ENCODE measurements around the gene ALAS2. TPM values are rescaled to one million over a fixed set of nuclear protein-coding genes. Genes with fewer than 3 reads are reported as not detected.

ALAS2 gene
- total and polyA plus RNA-seq, 2 of the 8 experiments (the other 6 are each of a cell fraction or from before 2014, with no cell fraction given), result 0.27 to 0.32 TPM

DNA sequence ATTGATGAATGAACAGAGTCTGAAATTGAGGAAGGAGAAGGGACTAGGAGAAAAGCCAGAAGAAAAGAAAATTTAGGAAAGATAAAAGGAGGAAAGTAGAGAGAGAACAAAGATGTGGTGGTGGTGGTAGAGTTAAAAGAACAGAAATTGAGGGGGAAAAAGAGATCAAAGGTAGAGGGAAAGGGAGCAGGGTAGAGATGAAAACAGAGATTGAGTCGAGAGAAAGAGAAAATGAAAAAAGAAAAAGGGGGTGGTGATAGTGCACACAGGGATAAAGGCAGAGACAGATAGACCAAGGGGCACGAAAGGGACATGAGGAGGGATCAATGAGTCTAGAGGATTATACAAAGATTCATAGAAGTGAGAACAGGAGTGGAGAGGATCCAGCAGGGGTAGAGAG lies 3.9 kb downstream of the ALAS2 start:
- H2BK12ac ChIP-seq (ENCODE audit: low read depth, low read length), result no peak overlapping the region
- no peak overlapping the region for H2BK15ac ChIP-seq (ENCODE audit: low read length)
- H4K5ac ChIP-seq (ENCODE audit: insufficient read length, low read depth, low read length), result no peak overlapping the region
- DNase-seq (ENCODE audit: low read depth in 1 of 2, low spot score in 2 of 2) (no peak), FAIRE-seq (no peak)
- no peak overlapping the region for H2AFZ ChIP-seq (ENCODE audit: low read length)
- H3K4ac ChIP-seq (replicated peaks; ENCODE audit: insufficient read length, low read depth, low read length), result no peak overlapping the region
- H3K18ac ChIP-seq (ENCODE audit: extremely low read depth, low read length), result no peak overlapping the region
- no peak overlapping the region for H3K56ac ChIP-seq (replicated peaks; ENCODE audit: insufficient read length, low read depth, low read length)
- H3K9me3 ChIP-seq (ENCODE audit: insufficient read depth in 2 of 2, low read depth in 1 of 2, low read length in 1 of 2), result no peaks in the 10 kb centered on the region
- no peak overlapping the region for H3K27ac ChIP-seq (ENCODE audit: low read depth, low read length)
- H3K79me2 ChIP-seq (ENCODE audit: control insufficient read depth in 1 of 2, insufficient read depth in 2 of 2, low read length in 2 of 2), result no peaks in the 10 kb centered on the region
- no peak overlapping the region for H4K91ac ChIP-seq (replicated peaks; ENCODE audit: insufficient read length, low read length)
- no peaks in the 10 kb centered on the region for H3K27me3 ChIP-seq (replicated peaks in 1 of 4; ENCODE audit: control insufficient read depth in 3 of 4, extremely low read depth in 1 of 4, insufficient read depth in 3 of 4, low read length in 3 of 4)
- no peaks in the 10 kb centered on the region for H3K36me3 ChIP-seq (ENCODE audit: control insufficient read depth in 2 of 4, insufficient read depth in 4 of 4, low read length in 3 of 4)
- no peak overlapping the region for H2BK20ac ChIP-seq (ENCODE audit: low read length)
- no peak overlapping the region for H2AK5ac ChIP-seq (ENCODE audit: low read depth, low read length)
- H3K23me2 ChIP-seq (ENCODE audit: low read depth, low read length), result no peaks in the 10 kb centered on the region
- H3K4me1 ChIP-seq (replicated peaks in 1 of 4; ENCODE audit: control insufficient read depth in 3 of 4, insufficient read depth in 4 of 4, low read length in 3 of 4), result peaks cover 0 to 3% (median 0%) of the 10 kb centered on the region in 4 experiments; a peak in 1 of 7 replicates
- WGBS, 2 experiments (ENCODE audit: extremely low coverage in 1 of 2, insufficient coverage in 1 of 2, insufficient read length in 1 of 2, insufficient replicate concordance in 2 of 2, low coverage in 1 of 2, low lambda C conversion rate in 2 of 2, missing lambda C conversion rate in 1 of 2), result 83 to 100% methylated on average over 1 to 2 of the region's 2 CpGs
- no peak overlapping the region for H3K9ac ChIP-seq (replicated peaks in 1 of 4; ENCODE audit: extremely low read depth in 1 of 4, low read depth in 3 of 4, low read length in 3 of 4)
- ChIA-PET POLR2A (ENCODE audit: partially characterized antibody) (no interaction called here), CTCF (ENCODE audit: partially characterized antibody) (no interaction called here)
- H2BK5ac ChIP-seq (ENCODE audit: low read depth, low read length), result no peak overlapping the region
- H3K14ac ChIP-seq (ENCODE audit: insufficient read length), result no peak overlapping the region
- no peak overlapping the region for H3K23ac ChIP-seq (ENCODE audit: insufficient read length)
- no peaks in the 10 kb centered on the region for H4K20me1 ChIP-seq (replicated peaks in 1 of 2; ENCODE audit: control insufficient read depth in 1 of 2, insufficient read depth in 2 of 2, low read length in 2 of 2)
- no peak overlapping the region for H3K4me3 ChIP-seq (ENCODE audit: extremely low read depth in 1 of 4, insufficient read depth in 2 of 4, low read depth in 3 of 4, low read length in 4 of 4)
- H3K79me1 ChIP-seq (ENCODE audit: low read depth, low read length), result no peaks in the 10 kb centered on the region
- no peak overlapping the region for H4K8ac ChIP-seq (ENCODE audit: extremely low read depth, insufficient read depth, low read length)
- no peak overlapping the region for H2BK120ac ChIP-seq (replicated peaks; ENCODE audit: low read depth, low read length)
- H3K4me2 ChIP-seq (ENCODE audit: insufficient read depth in 1 of 2, low read depth in 2 of 2, low read length in 2 of 2), result no peak overlapping the region
- TF ChIP-seq, protein P1, sequence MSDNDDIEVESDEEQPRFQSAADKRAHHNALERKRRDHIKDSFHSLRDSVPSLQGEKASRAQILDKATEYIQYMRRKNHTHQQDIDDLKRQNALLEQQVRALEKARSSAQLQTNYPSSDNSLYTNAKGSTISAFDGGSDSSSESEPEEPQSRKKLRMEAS (IDR thresholded peaks at IDR 0.05), result no peak
- TF ChIP-seq TBP (IDR thresholded peaks at IDR 0.05; ENCODE audit: low read depth, low read length) (no peak), CBX5 (IDR thresholded peaks at IDR 0.05; ENCODE audit: low read depth, low read length) (no peak), SP4 (IDR thresholded peaks at IDR 0.05; ENCODE audit: low read length) (no peak), PHF8 (conservative IDR thresholded peaks at IDR 0.05; ENCODE audit: low read depth, low read length) (no peak), SUZ12 (IDR thresholded peaks at IDR 0.05; ENCODE audit: low read length) (no peak), YY1 (IDR thresholded peaks at IDR 0.05; ENCODE audit: low read depth, low read length) (no peak), CREB1 (IDR thresholded peaks at IDR 0.05) (no peak), EP300 (IDR thresholded peaks at IDR 0.05; ENCODE audit: borderline replicate concordance in 1 of 2, low read depth in 2 of 2, low read length in 2 of 2) (no peak), HDAC6 (IDR thresholded peaks at IDR 0.05; ENCODE audit: low read depth, low read length) (no peak), SP1 (IDR thresholded peaks at IDR 0.05; ENCODE audit: low read depth, low read length) (no peak), ASH2L (IDR thresholded peaks at IDR 0.05; ENCODE audit: low read length) (no peak), JUND (IDR thresholded peaks at IDR 0.05; ENCODE audit: low read length) (no peak)
- TF ChIP-seq, protein P2, sequence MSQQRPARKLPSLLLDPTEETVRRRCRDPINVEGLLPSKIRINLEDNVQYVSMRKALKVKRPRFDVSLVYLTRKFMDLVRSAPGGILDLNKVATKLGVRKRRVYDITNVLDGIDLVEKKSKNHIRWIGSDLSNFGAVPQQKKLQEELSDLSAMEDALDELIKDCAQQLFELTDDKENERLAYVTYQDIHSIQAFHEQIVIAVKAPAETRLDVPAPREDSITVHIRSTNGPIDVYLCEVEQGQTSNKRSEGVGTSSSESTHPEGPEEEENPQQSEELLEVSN (IDR thresholded peaks at IDR 0.05), result no peak
